Parietal lobe (tissue), 1 donor: ENCODE results near the gene MAGEA6. TPM values are rescaled to one million over a fixed set of nuclear protein-coding genes. Genes with fewer than 3 reads are reported as not detected.

Experiments
- total RNA-seq: library from RNA; depleted of rRNA; stranded (reverse); fragments of >200 nt; gene quantifications from one replicate; pipeline ENCODE4 v1.2.3, GENCODE V29; 2014

The MAGEA6 gene, protein sequence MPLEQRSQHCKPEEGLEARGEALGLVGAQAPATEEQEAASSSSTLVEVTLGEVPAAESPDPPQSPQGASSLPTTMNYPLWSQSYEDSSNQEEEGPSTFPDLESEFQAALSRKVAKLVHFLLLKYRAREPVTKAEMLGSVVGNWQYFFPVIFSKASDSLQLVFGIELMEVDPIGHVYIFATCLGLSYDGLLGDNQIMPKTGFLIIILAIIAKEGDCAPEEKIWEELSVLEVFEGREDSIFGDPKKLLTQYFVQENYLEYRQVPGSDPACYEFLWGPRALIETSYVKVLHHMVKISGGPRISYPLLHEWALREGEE
- total RNA-seq, result not detected

DNA sequence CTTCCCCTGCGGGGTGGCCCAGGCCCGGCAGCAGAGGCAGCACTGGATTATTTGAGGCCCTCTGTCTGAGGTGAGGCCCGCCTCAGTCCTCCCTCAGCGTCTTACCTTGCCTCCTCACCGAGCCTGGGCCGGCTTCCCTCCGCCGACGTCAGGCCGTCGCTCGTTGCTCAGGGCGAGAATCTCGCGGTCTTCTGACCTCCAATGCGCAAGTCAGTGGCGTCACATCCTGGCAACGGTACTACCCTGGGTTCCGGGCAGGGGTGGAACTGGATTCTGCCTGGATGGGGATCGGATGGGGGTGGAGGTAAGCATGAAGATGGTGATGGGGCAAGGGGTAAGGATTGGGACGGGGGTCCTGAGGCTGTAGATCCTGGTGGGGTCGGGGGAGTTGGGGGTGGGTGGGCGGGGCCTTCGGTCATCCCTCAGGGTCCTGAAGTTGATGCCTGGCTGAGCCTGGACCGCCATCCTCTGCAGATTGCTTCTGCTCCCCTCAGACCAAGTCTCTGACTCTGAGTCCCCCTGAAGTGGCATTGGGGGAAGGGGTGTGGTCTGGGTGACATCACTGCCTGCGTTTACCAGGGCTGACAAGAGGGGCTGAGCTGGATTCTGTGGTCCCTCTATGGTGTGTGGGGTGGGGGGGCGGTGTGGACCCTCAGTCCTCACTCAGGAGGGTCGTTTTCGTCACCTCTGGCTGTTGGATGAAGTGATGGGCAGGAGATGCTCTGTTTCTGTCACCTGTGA lies at the start of gene MAGEA6:
TSS of gene MAGEA6 (minus strand) at position 141 of the 741 bp plus-strand sequence. CDS start 2,039 bp downstream, outside the sequence.

DNA sequence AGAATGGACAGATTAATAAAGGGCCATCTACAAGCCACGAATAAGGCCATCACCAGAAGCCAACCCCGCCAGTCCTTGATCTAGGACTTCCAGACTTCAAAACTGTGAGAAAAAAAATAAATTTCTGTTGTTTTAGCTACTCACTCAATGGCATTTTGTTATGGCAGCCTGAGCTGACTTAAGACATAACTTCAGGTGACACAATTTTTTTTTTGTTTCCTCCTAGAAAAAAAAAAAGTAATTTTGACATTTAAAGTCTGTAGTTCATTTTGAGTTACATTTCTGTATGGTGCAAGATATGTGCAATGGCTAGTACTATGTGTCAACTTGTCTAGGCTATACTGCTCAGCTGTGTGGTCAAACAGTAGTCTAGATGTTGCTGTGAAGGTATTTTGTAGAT lies 10.6 kb downstream of the MAGEA6 start, which contains the start of gene CSAG3:
TSS of gene CSAG3 (plus strand) at position 301 of the 400 bp plus-strand sequence.

DNA sequence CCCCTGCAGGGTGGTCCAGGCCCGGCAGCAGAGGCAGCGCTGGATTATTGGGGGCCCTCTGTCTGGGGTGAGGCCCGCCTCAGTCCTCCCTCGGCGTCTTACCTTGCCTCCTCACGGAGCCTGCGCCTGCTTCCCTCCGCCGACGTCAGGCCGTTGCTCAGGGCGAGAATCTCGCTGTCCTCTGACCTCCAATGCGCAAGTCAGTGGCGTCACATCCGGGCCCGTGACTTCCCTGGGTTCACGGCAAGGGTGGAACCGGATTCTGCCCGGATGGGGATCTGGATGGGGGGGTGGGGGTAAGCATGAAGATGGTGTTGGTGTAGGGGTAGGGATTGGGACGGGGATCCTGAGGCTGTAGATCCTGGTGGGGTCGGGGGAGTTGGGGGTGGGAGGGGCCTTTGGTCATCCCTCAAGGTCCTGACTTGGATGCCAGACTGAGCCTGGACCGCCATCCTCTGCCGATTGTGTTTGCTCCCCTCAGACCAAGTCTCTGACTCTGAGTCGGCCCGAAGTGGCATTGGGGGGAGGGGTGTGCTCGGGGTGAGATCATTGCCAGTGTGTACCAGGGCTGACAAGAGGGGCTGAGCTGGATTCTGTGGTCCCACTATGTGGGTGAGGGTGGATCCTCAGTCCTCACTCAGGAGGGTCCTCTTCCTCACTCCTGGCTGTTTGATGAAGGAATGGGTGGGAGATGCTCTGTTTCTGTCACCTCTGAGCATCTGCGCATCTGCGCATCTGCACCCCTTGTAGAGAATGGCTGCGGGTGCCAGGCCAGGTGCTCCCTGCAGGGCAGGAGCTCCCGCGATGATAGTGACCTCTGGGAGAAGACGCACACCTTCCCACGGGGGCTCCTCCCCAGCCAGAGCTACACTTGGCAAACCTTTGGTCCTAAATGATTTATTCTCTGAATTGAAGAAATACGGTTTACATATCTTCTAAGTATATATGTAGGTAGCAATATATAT lies 15.5 kb downstream of the MAGEA6 start, which contains the start of gene MAGEA2:
TSS of gene MAGEA2 (minus strand) at position 157 of the 965 bp plus-strand sequence. CDS start 2,479 bp downstream, outside the sequence.

GRCh38 chrX:152733261-152733975 lies 36.1 kb downstream of the MAGEA6 start, which contains the start of the genes CSAG1 and MAGEA12:
CSAG1 (minus strand) TSS chrX:152733721; CDS start chrX:152732460, 1,261 bp downstream.
MAGEA12 (plus strand) TSS chrX:152733757; CDS start chrX:152736162, 2,405 bp downstream.

Other genes with a start within 250 kb of the MAGEA6 start
- 1.3 TPM for gene GABRQ, start 131.8 kb downstream of the MAGEA6 start, total RNA-seq
- not detected for gene MAGEA3, start 70.9 kb downstream of the MAGEA6 start, total RNA-seq
- gene CSAG2, start 60.4 kb downstream of the MAGEA6 start, total RNA-seq, result not detected
- not detected for gene MAGEA2B, start 55.1 kb downstream of the MAGEA6 start, total RNA-seq
- gene CSAG1, start 36.0 kb downstream of the MAGEA6 start, total RNA-seq, result not detected
- not detected for gene MAGEA12, start 35.9 kb downstream of the MAGEA6 start, total RNA-seq
- gene MAGEA2, start 15.8 kb downstream of the MAGEA6 start, total RNA-seq, result not detected
- gene CSAG3, start 10.5 kb downstream of the MAGEA6 start, total RNA-seq, result not detected
- gene CETN2, start 61.1 kb upstream of the MAGEA6 start, total RNA-seq, result 43.5 TPM
- 36.3 TPM for gene NSDHL, start 61.4 kb upstream of the MAGEA6 start, total RNA-seq
- gene ZNF185, start 128.4 kb upstream of the MAGEA6 start, total RNA-seq, result 3.8 TPM
- 2.8 TPM for gene PNMA5, start 224.4 kb upstream of the MAGEA6 start, total RNA-seq